Stimulated activated naive CD8-positive, alpha-beta T cell treated with anti-CD3 and anti-CD28 coated beads, Interleukin-15, Interleukin-2, amounts not matched to agents 100 ng/mL and 50 ng/mL, for 24 hours (primary cell): ENCODE data around the gene CACNB4.
"Not testable (repeated sequence)": the region's sequence is repeated elsewhere in the genome, so short reads cannot be mapped to it uniquely, and the experiment has no call there.

Experiments used
- H3K27ac Mint-ChIP-seq: one replicate; pipeline ENCODE4 v1.8.0; 2021; ENCODE audit warnings: mild to moderate bottlenecking, mixed read lengths
- H3K27me3 Mint-ChIP-seq: one replicate; pipeline ENCODE4 v1.8.0; 2021; ENCODE audit warnings: mixed read lengths
- H3K36me3 Mint-ChIP-seq: one replicate; pipeline ENCODE4 v1.8.0; 2021; ENCODE audit warnings: low read depth, mixed read lengths
- H3K4me1 Mint-ChIP-seq: one replicate; pipeline ENCODE4 v1.8.0; 2021; ENCODE audit warnings: low read depth, mixed read lengths
- H3K4me3 Mint-ChIP-seq: one replicate; pipeline ENCODE4 v1.8.0; 2021; ENCODE audit warnings: mild to moderate bottlenecking, mixed read lengths
- H3K9me3 Mint-ChIP-seq: one replicate; pipeline ENCODE4 v1.8.0; 2021; ENCODE audit warnings: mixed read lengths

The CACNB4 gene

GRCh38 chr2:152030596-152031328 lies 68.1 kb downstream of the CACNB4 start:
- H3K9me3 Mint-ChIP-seq, H3K4me1 Mint-ChIP-seq, H3K27me3 Mint-ChIP-seq, H3K27ac Mint-ChIP-seq, H3K4me3 Mint-ChIP-seq, H3K36me3 Mint-ChIP-seq: not testable (repeated sequence)

DNA sequence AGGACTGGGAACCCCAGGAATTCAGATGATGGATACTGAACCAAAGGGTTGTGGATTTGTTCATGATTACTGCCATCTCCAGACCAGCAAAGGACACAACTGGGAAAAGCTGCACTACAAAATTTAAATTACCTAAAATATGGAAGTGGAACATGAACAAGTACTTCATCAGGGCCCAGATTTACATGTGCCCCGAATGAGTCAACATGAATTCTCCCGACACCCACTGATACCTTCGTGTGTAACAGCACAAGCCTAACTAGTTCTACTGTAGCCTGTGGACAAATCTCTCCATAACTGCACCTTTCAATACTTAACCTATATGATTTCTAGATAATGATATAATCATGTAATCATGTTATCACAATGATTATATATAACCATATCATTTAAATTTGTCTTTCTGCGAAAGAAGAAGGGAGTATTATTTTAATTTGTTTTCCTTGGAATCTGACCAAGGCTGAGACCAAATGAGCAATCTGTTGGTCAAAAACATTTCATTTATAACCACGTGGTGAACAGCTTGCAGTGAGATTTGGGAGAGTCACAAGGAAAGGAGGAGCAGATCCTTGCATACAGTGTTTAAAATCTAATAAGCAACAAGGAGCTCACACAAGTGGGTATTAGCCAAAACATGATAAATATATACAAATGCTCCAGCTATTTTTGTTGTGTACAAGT lies 70.5 kb downstream of the CACNB4 start:
- Mint-ChIP-seq H3K36me3 (no peaks in the 10 kb centered on the region), H3K27ac (no peak overlapping the region)

GRCh38 chr2:152025678-152026287 lies 73.1 kb downstream of the CACNB4 start:
- no peaks in the 10 kb centered on the region for H3K36me3 Mint-ChIP-seq
- peak overlapping the region; percentile 78 for H3K4me3 Mint-ChIP-seq
- H3K9me3 Mint-ChIP-seq = no peaks in the 10 kb centered on the region
- H3K27ac Mint-ChIP-seq = no peak overlapping the region
- H3K4me1 Mint-ChIP-seq = no peaks in the 10 kb centered on the region
- H3K27me3 Mint-ChIP-seq = peaks cover 12% of the 10 kb centered on the region

More for the DNA sequence above, 70.5 kb downstream of the CACNB4 start:
- Mint-ChIP-seq H3K4me1 (no peaks in the 10 kb centered on the region), H3K27me3 (peaks cover 12% of the 10 kb centered on the region), H3K4me3 (no peak overlapping the region), H3K9me3 (no peaks in the 10 kb centered on the region)

DNA sequence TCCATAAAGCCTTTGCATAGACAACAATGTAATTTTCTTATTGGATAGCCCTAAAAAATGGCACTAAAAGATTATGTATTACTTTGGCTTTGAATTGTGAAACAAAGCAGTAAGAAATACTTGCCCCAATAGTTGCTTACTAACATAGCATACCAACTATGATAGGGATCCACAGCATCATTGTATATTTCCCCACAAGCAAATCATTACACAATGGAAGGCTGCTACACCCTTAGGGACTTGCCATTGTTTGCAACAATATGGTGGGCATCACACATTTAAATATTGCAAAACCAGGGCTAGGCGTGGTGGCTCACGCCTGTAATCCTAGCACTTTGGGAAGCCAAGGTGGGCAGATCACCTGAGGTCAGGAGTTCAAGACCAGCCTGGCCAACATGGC lies 74.4 kb downstream of the CACNB4 start:
- H3K4me3 Mint-ChIP-seq = no peak overlapping the region
- peaks cover 12% of the 10 kb centered on the region for H3K27me3 Mint-ChIP-seq
- H3K36me3 Mint-ChIP-seq = no peaks in the 10 kb centered on the region
- H3K27ac Mint-ChIP-seq = no peak overlapping the region
- no peaks in the 10 kb centered on the region for H3K9me3 Mint-ChIP-seq
- no peaks in the 10 kb centered on the region for H3K4me1 Mint-ChIP-seq

GRCh38 chr2:152022090-152022489 lies 76.8 kb downstream of the CACNB4 start:
- Mint-ChIP-seq H3K4me1 (no peaks in the 10 kb centered on the region), H3K9me3 (no peaks in the 10 kb centered on the region), H3K27ac (no peak overlapping the region), H3K27me3 (peaks cover 9% of the 10 kb centered on the region), H3K4me3 (no peak overlapping the region), H3K36me3 (no peaks in the 10 kb centered on the region)

DNA sequence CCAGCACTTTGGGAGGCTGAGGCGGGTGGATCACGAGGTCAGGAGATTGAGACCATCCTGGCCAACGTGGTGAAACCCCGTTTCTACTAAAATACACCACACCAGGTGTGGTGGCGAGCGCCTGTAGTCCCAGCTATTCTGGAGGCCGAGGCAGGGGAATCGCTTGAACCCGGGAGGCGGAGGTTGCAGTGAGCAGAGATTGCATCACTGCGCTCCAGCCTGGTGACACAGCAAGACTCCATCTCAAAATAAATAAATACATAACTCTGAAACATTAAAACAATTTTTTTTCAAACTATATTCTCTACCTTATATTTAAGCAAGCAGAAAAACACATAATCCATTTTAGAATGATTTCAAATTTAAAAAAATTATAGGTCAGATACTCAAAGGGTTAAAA lies 77.8 kb downstream of the CACNB4 start:
- not testable (repeated sequence) for H3K27ac Mint-ChIP-seq, H3K4me1 Mint-ChIP-seq, H3K36me3 Mint-ChIP-seq, H3K4me3 Mint-ChIP-seq, H3K9me3 Mint-ChIP-seq
- H3K27me3 Mint-ChIP-seq = peaks cover 13% of the 10 kb centered on the region

DNA sequence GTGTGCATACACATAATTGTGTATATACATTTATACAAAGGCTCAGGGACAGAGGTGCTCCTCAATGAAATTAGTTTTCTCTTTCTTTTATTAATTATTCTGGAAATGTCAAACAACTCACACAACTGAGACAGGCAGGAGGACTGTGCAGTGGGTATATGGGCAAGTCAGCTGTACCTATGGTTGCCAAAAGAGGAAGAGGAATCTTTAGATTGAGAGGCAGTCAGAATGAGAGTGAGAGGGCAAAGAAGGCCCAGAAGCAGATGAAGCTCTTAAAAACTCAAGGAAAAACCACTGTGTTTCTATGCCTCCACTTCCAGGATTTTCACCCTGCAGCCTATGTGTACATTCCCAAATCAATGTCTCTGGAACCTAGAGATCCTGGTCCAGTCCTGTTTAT lies 79.1 kb downstream of the CACNB4 start:
- Mint-ChIP-seq H3K4me1 (no peaks in the 10 kb centered on the region), H3K27me3 (peaks cover 13% of the 10 kb centered on the region), H3K4me3 (no peak overlapping the region), H3K36me3 (no peaks in the 10 kb centered on the region), H3K27ac (no peak overlapping the region), H3K9me3 (no peaks in the 10 kb centered on the region)

DNA sequence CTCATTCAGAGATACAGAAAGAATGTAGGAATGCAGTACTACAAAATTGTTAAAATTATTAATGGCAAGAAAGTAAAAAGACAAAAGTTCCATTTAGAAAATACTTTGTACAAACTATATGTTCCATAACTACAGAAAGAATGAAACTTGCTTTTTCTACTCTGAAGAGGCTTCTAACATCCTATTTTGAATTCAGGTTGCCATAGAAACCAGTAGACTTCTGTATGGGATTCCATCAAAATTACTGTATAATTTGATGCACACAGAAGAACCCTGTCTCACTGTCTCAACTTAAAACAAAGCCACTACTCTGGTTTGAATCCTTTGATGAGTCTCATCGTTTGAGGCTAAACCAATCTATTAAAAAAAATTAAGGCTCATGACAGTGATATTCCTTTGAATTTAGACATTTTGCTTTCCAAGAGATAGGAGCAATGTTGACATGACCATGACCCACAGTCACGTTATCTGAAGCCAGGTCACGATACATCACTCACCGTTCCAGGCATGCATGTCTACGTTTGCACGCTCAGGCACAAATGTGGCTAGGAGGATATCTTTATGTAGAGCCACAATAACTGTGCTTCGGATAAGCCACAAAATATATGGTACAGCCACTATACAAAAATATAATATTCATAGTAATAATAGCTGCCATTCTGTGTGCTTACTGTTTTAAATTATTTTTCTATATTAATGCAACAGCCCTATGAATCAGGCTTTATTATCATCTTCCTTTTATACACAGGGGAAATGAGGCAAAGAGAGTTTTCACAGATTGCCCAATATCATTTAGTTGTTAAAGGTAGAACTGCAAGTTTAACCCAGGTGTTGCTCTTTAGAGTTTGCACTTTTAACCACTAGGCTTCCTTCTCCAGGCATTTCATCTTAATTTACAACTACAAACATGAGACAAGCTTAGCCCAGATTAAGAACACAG lies 82.4 kb downstream of the CACNB4 start:
- peaks cover 8% of the 10 kb centered on the region for H3K27me3 Mint-ChIP-seq
- no peaks in the 10 kb centered on the region for H3K4me1 Mint-ChIP-seq
- H3K36me3 Mint-ChIP-seq = no peaks in the 10 kb centered on the region
- no peak overlapping the region for H3K4me3 Mint-ChIP-seq
- no peaks in the 10 kb centered on the region for H3K9me3 Mint-ChIP-seq
- no peak overlapping the region for H3K27ac Mint-ChIP-seq

GRCh38 chr2:152015552-152015951 lies 83.3 kb downstream of the CACNB4 start:
- no peaks in the 10 kb centered on the region for H3K9me3 Mint-ChIP-seq
- no peaks in the 10 kb centered on the region for H3K36me3 Mint-ChIP-seq
- H3K27ac Mint-ChIP-seq = no peak overlapping the region
- no peak overlapping the region for H3K4me3 Mint-ChIP-seq
- H3K27me3 Mint-ChIP-seq = peaks cover 8% of the 10 kb centered on the region
- no peaks in the 10 kb centered on the region for H3K4me1 Mint-ChIP-seq

GRCh38 chr2:152012697-152013096 lies 86.1 kb downstream of the CACNB4 start:
- no peaks in the 10 kb centered on the region for H3K4me1 Mint-ChIP-seq
- H3K27ac Mint-ChIP-seq = no peak overlapping the region
- peaks cover 5% of the 10 kb centered on the region for H3K27me3 Mint-ChIP-seq
- H3K36me3 Mint-ChIP-seq = no peaks in the 10 kb centered on the region
- no peak overlapping the region for H3K4me3 Mint-ChIP-seq
- H3K9me3 Mint-ChIP-seq = no peaks in the 10 kb centered on the region

DNA sequence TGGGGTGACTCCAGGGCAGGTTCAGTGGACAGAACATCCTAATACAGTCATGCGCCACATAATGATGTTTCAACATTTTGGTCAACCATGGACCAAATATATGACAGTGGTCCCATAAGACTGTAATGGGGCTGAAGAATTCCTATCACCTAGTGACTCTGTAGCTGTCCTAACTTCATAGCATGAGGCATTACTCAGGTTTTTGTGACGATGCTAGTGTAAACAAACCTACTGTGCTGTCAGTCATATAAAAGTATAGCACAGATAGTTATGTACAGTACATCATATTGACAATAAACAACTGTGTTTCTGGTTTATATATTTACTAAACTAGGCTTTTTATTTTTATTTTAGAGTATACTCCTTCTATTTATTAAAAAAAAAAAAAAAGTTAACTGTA lies 87.1 kb downstream of the CACNB4 start:
- no peaks in the 10 kb centered on the region for H3K4me1 Mint-ChIP-seq
- H3K27ac Mint-ChIP-seq = no peak overlapping the region

DNA sequence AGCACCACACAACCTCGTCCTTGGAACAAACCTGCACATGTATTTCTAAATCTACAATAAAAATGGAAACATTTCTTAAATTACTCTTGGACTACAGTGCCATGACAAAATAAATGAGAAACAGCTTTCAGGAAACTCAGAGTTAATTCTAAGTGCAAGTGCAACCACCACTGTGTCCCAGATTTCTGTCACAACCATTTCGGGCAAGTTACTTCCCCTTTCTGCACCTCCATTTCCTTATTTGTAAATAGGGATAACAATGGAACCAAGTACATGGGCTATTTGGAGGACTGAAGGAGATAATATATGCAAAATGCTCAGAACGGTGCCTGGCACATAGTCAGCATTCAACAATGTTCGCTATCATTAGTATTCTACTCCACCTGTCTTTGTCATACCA lies 93.2 kb downstream of the CACNB4 start:
- Mint-ChIP-seq H3K4me1 (peaks cover 13% of the 10 kb centered on the region), H3K27me3 (peaks cover 3% of the 10 kb centered on the region), H3K36me3 (no peaks in the 10 kb centered on the region), H3K4me3 (no peak overlapping the region), H3K27ac (no peak overlapping the region), H3K9me3 (no peaks in the 10 kb centered on the region)

More for the DNA sequence above, 87.1 kb downstream of the CACNB4 start:
- no peak overlapping the region for H3K4me3 Mint-ChIP-seq
- H3K9me3 Mint-ChIP-seq = no peaks in the 10 kb centered on the region
- H3K36me3 Mint-ChIP-seq = no peaks in the 10 kb centered on the region
- H3K27me3 Mint-ChIP-seq = peaks cover under 1% of the 10 kb centered on the region

GRCh38 chr2:152003283-152003682 lies 95.6 kb downstream of the CACNB4 start:
- H3K9me3 Mint-ChIP-seq, H3K27ac Mint-ChIP-seq, H3K36me3 Mint-ChIP-seq, H3K4me3 Mint-ChIP-seq, H3K27me3 Mint-ChIP-seq: not testable (repeated sequence)
- H3K4me1 Mint-ChIP-seq = peaks cover 13% of the 10 kb centered on the region

- H3K4me3 Mint-ChIP-seq = no peak overlapping the region
- H3K27me3 Mint-ChIP-seq = no peaks in the 10 kb centered on the region
- no peaks in the 10 kb centered on the region for H3K9me3 Mint-ChIP-seq
- H3K36me3 Mint-ChIP-seq = no peaks in the 10 kb centered on the region
- no peak overlapping the region for H3K27ac Mint-ChIP-seq
- peaks cover under 1% of the 10 kb centered on the region for H3K4me1 Mint-ChIP-seq
These were observed 99.8 kb downstream of the CACNB4 start for GRCh38 chr2:151999053-151999452.
